Medulla oblongata (tissue), 1 donor: ENCODE measurements around the gene CCT6B.
"Not testable (repeated sequence)": the region's sequence is repeated elsewhere in the genome, so short reads cannot be mapped to it uniquely, and the experiment has no call there.

Source experiments
- DNase-seq: peaks from one replicate; pipeline ENCODE4 v3.0.0-alpha.2; 2015; ENCODE audit errors: extremely low spot score

CCT6B gene

DNA sequence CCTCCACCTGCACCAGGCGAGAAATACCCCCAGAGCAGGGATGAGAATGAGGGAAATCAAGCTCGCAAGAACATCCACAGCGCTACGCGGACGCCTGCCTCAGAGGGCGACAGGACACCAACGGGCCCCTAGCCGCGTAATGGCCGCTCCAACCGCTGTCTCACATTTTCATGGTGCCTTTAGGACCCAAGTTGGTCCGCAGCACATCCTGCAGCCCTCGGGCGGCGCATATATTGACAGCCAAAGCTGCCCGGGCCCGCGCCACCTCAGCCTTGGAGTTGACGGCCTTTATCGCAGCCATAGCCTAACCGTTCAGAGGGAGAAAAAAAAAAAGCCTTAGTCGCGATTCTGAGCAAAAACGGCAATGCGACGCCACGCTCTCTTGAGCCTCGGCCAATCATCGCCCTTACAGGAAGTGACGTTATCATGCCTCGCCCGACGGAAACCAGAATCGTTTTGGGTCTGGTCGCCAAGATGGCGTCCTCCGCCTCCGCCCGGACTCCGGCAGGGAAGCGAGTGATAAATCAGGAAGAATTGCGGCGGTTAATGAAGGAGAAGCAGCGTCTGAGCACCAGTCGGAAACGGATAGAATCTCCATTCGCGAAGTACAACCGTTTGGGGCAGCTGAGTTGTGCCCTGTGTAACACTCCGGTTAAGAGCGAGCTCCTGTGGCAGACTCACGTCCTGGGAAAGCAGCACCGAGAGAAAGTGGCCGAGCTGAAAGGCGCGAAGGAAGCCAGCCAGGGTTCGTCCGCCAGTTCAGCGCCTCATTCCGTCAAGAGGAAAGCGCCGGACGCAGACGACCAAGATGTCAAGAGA, at the start of gene CCT6B, which contains the start of gene ZNF830:
Gene CCT6B (minus strand): TSS at position 368 of the 819 bp plus-strand sequence. CDS start 67 bp downstream, at position 301.
Gene ZNF830 (plus strand): TSS at position 448 of the 819 bp plus-strand sequence. CDS start 27 bp downstream, at position 475.
- DNase-seq: peak; percentile 98

- DNase-seq: no peak
These were observed 48.8 kb upstream of the CCT6B start for GRCh38 chr17:35010093-35010492.

DNA sequence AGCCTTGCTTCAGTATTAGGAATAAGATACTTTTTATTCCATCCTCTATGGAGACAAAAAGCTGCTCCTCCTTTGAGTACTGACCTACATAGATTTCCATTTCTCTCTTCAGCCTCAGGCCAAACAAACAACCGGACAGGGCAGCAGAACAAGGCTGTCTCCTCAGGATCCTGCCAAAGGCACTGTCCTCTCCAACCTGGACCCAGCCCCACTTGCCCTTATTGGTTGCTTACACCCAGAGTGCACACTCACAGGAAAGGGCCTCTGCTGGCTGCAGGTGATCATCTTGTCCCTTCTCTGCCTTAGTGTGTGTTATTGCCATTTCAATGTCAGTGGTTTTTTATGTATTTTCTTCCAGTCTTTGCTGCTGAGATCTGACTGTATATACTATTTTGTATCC, 45.7 kb upstream of the CCT6B start:
- DNase-seq: no peak

GRCh38 chr17:35006345-35006744, 45.1 kb upstream of the CCT6B start:
- no peak for DNase-seq

DNA sequence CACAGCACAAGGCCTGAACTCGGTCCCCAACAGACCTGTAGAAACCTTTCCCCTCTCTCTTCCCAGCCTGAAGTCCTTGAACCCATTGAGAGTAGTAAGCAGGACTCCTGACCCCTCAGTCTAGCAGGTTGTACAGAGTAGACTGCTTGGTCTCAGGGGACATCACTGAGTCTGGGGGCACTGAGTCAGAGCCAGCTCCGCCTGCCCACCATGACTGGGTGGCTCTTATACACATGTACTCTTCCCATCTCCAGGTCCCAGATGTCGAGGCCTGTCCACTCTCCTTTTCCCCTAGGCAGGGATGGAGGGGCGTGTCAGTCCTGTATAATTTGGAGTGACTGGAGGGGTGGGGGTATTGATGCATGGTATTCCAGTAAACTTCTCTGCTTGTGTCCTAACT, 42.5 kb upstream of the CCT6B start:
- no peak for DNase-seq

DNA sequence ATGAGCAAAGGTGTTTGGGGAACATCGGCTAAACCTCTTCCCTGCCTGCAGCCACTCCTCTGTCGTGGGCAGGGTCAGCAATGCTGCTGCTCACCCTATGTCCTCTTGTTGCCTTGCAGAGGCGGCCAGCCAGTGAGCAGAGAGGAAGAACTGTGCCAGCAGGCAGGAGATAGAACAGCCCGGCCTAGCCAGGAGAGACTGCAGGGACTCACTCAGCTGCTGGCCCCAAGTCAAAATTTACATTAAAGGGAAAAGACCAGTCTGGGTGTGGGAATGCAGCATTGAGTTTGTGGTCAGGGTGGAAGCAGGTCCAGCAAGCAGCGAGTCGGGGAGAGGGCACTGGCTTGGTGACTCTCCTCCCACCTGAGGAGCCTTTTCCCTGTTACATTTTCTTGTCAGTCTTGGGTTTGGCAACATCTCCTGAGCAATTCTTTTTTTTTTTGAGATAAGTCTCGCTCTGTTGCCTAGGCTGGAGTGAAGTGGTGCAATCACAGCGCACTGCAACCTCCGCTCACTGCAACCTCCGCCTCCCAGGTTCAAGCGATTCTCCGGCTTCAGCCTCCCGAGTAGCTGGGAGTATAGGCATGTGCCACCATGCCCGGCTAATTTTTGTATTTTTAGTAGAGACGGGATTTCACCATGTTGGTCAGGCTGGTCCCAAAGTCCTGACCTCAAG, 41.8 kb upstream of the CCT6B start:
- DNase-seq: no peak

DNA sequence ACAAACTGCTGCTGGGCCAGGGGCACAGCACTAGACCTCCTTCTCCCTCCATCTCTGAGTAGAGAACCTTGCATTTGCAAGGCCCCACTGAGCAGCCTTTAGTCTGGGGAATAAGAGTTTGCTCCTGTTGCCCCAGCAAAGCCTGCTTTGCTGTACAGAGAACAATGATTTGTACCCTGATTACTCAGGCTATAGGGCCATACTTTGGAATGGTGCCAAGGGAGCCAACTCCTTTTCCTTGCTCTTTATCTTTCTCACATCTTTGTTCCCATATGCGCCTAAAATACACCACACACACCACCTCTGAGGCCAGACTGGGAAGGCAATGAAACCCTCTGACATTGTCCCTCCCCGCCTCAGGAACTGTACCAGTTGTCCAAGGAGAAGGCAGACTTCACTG, 40.3 kb upstream of the CCT6B start:
- no peak for DNase-seq

GRCh38 chr17:35000965-35001364, 39.7 kb upstream of the CCT6B start:
- DNase-seq: not testable (repeated sequence)

DNA sequence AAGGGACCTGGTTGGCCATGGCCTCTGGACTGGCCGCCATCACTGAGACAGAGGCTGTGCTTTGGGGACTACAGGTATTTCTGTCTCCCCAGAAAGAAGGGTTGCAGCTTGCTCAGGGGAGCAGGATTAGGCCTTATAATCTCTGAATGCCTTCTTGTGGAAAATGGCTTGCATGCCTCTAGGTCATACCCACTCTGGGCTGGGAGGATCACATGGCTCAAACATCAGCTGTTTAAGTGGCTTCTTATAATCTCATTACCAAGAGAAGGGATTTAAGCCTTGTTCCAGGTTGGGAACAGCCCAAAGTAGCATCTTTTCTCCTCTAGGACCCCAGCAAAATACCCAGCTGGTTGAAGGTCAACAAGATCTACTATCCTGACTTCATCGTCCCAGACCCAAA, 38.2 kb upstream of the CCT6B start:
- DNase-seq: no peak

GRCh38 chr17:34998205-34998604, 36.9 kb upstream of the CCT6B start:
- peak; percentile 91 for DNase-seq

DNA sequence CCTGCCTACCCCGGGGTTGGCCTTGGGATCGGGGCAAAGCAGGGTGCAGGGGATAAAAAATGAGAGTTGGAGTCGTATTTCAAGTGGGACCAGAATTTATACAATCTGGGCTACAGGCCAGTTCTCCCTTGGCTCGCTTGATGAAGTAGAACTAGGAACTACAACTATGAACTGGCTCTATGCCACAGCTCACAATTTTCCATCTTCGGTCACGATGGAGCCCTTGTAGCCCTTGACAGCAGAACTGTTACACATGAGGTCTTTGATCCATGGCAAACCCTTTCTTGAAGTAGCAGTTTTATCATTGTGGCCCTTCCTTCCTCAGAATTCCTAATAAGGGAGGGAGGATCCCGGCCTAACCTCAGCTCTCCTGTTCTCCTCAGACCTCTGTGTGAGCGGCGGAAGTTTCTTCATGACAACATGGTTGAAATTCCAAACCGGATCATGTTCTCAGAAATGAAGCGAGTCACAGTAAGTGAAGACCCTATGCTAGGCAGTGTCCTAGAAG, 36.1 kb upstream of the CCT6B start:
- no peak for DNase-seq

DNA sequence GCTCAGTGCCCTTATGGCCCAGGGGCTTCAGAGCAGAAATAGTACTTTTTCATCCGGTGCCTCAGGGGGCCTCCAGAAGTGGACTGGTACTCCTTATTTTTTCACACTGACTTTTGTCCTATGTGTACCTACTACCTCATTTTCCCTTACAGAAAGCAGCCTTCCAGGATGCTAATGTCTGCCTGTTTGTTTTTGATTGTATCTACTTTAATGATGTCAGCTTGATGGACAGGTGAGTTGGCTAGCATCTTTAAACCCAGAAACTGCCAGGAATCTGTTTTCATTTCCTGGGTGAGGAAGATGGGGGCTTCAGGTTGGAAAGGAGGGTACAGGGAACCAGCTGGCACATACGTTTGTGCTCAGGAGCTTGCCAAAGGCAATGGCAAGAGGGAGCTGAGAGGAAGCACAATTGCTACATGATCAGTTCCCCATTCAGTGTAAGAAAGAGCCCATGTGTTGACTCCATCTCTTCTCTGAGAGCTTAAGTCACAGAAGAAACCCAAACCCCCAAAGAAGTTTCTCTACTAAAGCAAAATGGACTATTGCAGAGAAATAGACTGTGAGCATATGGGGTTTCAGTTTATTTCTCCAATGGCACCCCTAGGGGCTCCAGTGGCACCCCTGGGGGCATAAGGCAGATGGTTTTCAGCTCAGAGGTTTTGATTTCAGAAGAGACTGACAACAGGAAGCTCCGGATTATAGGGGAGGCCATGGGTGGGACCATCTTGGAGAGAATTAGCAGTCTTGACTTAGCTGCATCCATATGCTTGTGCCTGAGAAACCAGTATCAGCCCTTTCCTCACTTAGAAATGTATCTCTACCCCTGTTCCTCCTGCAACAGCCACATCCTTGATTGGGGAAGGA, 35.4 kb upstream of the CCT6B start:
- DNase-seq: no peak

DNA sequence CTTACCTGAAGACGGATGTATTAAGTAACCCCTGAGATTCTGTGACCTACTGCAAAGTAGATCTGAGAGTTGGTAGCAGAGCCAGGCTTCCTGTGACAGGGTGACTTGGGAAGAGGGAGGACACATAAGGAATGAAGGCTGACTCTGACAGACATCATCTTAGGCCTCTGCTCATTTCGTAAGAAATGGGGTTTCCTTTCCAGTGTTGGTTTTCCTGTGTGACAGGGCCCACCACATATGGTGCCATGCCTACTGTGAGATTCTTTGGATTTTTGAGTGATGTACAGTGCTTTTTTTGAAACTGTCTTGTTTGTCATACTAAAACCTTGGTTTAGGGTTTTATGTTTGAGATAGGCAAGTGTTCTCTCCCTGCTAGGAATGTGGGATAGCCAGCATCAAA, 31.8 kb upstream of the CCT6B start:
- DNase-seq: no peak

- DNase-seq: no peak
These were observed 30.3 kb upstream of the CCT6B start for GRCh38 chr17:34991606-34992005.

GRCh38 chr17:34990921-34991365, 29.7 kb upstream of the CCT6B start:
- DNase-seq: no peak

DNA sequence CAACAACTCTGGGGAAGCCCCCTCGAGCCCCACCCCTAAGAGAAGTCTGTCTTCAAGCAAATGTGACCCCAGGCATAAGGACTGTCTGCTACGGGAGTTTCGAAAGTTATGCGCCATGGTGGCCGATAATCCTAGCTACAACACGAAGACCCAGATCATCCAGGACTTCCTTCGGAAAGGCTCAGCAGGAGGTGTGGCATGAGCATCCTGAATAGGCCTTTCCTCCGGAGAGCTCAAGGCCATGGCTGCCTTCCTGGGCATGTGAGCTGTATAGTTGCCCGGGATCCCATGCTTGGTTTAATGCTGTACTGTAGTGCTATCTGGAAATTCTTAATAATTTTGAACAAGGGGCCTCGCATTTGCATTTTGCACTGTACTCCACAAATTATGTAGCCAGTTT, 28.2 kb upstream of the CCT6B start:
- DNase-seq: no peak

DNA sequence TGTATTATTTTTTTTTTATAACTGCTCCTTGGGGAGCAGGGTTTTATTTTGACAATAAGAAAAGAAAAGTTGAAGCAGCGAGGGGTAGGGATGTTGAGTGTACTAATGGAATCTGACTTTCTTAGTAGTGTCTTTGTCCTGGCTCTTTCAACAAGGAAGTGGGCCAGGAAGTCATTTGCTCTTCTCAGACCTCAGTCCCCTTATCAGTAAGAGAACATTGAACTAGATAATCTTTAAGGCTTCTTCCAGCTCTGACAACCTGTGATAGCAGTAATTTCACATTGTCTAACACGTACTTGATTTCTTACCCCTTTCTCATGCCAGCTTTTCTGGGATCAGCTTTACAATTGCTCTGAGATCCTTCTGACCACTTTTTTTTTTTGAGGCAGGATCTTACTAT, 27.4 kb upstream of the CCT6B start:
- no peak for DNase-seq

- no peak for DNase-seq
These were observed 26.0 kb upstream of the CCT6B start for GRCh38 chr17:34987232-34987631.

DNA sequence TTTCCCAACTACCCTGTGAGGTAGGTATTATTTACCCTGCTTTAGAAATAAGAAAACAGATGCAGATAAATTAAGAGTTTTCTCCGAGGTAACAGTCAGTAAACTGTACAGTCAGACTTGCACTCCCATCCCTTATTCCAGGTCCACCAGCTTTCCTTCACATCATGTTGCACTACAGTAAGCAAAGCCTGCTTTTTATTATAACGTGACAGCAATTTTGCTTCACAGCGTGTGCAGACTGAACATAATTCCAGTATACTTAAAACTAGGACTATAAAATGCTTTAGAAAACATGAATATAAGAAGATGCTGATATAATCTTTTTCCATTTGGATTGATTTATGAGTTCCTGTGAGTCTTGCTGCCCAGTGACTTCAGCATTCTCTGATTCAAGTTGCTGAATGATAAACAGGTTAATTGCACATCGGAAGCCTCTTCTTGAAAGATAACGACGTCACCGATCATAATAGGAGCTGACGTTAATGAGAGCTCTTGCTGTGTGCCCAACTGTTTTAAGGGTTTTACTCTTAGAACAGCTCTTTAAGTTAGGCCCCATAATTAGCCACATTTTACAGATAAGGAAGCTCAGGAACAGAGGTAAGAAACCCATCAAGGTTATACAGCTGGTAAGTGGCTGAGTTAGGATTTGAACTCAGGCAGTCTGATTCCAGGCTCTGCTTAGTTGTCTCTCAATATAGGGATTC, 20.4 kb upstream of the CCT6B start:
- no peak for DNase-seq

DNA sequence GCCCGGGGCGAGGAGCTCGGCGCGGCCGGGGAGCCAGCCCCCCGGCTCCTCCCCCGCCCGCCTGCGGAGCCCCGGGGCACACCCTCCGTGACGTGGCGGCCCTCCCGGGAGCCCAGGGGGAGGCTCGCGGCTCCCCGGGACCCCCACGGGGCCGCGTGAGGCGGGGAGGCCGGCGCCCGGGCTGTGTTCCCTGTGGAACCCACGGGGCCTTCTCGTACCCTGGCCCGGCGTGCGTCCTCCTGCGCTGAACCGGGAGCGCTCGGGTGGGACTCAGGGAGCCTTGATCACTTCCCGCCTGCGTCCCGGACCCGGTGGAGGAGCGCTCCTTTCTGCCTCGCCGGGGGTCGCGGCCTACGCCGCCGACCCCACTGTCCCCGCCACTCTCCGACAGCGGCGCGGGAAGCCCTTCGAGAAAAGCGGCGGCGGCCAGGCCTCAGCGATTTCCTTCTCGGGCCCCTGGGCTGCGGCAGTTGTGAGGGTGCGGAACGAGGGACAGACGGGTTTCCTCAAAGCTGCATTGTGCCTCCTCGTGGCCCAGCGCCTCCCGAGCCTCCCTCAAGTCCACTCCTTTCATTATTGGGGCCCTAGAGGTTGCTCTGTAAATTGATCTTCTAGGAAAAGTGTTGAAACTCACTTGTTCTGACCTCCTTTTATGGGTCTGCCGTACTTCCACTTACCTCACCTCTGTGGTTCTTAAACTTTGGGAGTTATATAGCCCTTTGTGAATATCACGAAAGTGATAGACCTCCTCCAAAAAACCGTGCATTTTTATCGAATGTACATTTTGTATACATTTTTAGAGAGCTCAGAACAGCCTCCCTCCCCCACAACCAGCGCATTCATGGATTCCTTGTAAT, 19.6 kb upstream of the CCT6B start:
- DNase-seq: peak; percentile 84
